Esophagus squamous epithelium (tissue), 5 donors: Measurements from ENCODE around the gene OLFM2. TPM values are rescaled to one million over a fixed set of nuclear protein-coding genes. Genes with fewer than 3 reads are reported as not detected.
"Not testable (repeated sequence)": the region's sequence is repeated elsewhere in the genome, so short reads cannot be mapped to it uniquely, and the experiment has no call there.

ENCODE experiments used
- DNase-seq: peaks from one replicate; lab custom pipeline; 2025; lab: John Stamatoyannopoulos, UW
- H3K27ac ChIP-seq, 4 donors: fragments of 200-600 bp; sonication (generic); one replicate each; pipeline ENCODE4 v1.5.1; 2016 to 2019; ENCODE audit warnings: mild to moderate bottlenecking in 1 of 4
- H3K27me3 ChIP-seq, 4 donors: fragments of 200-600 bp; sonication (generic); 1 replicate in 3 of 4; 2 replicates in 1 of 4; pipeline versions ENCODE4 v1.5.1 to v1.6.0; 2017 to 2021; ENCODE audit warnings: antibody characterized with exemption in 1 of 4
- H3K36me3 ChIP-seq, 3 donors: fragments of 200-600 bp; sonication (generic); one replicate each; pipeline ENCODE4 v1.5.1; 2016 to 2019
- H3K4me1 ChIP-seq, 3 donors: fragments of 200-600 bp; sonication (generic); one replicate each; pipeline ENCODE4 v1.5.1; 2017 to 2019
- H3K4me3 ChIP-seq, 4 donors: fragments of 200-600 bp; sonication (generic); 1 replicate in 3 of 4; 2 replicates in 1 of 4; pipeline ENCODE4 v1.5.1; 2016 to 2019; ENCODE audit warnings: mild to moderate bottlenecking in 2 of 4, moderate library complexity in 1 of 4
- H3K9me3 ChIP-seq, 3 donors: fragments of 200-600 bp; sonication (generic); one replicate each; pipeline ENCODE4 v1.5.1; 2016 to 2019
- POLR2A ChIP-seq, 4 donors: fragments of 450-650 bp; IDR thresholded peaks; one replicate each; pipeline ENCODE4 v1.6.1; 2017; ENCODE audit warnings: antibody characterized with exemption in 4 of 4, mild to moderate bottlenecking in 4 of 4, moderate library complexity in 3 of 4
- WGBS, 2 donors: methylation state at CpG; one replicate each; pipeline ENCODE4 v1.1.5; 2018; 5-methylcytosine and 5-hydroxymethylcytosine counted together
- intact Hi-C: fragments of 100-400 bp; cut with DNase I; formaldehyde crosslinking; loops from one replicate; pipeline ENCODE4 v1.15.0; 2022
- total RNA-seq, 4 donors: library from RNA; depleted of rRNA; stranded (reverse); fragments of >200 nt; gene quantifications; one replicate each; pipeline ENCODE4 v1.1.0, GENCODE V29; 2016
- TF ChIP-seq, protein P1 (sequence below), 6 experiments: fragments of 450-650 bp in 4 of 6; fragments of 200-600 bp in 2 of 6; sonication (generic) in 2 of 6; IDR thresholded peaks; one replicate each; pipeline ENCODE4 v1.5.1; 2016 to 2019; ENCODE audit warnings: antibody characterized with exemption in 6 of 6, mild to moderate bottlenecking in 4 of 6, moderate library complexity in 4 of 6
- donor health status: DM: yes; HTN: yes; CAD: no.

The OLFM2 gene
- total RNA-seq, 4 donors from 2014 or later, result 8.6 to 14.6 (median 9.8) TPM

DNA sequence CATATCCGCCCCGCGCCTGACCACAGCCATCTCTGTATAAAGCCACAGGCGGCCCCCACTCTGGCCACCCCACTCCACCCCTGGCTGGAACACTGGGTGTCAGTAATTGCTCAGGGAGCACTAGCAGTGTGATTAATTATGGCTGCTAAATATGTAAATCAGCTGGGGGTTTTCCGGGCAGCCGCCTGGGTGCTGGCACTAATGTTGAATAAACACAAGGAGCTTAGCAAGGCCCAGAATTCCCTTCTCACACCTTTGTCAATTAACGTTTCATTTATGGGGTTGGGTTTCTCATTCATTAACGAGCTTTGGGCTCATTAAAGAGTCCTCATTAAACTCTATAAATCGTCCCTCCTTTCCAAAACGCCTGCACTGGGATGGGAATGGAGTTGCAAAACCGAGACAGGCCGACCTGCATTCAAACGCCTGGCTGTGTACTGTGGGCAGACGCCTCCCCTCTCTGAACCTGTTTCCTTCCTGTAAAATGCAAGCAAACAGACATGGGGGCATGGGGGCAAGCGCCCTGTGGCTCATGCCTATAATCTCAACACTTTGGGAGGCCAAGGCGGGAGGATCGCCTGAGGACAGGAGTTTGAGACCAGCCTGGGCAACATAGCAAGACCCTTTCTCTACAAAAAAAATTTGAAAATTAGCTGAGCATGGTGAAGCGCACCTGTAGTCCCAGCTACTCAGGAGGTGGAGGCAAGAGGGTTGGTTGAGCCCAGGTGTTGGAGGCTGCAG lies 17.7 kb upstream of the OLFM2 start:
- H3K9me3 ChIP-seq, result no peaks in the 10 kb centered on the region
- no peak overlapping the region for H3K27ac ChIP-seq
- DNase-seq, result no peak
- no peaks in the 10 kb centered on the region for H3K27me3 ChIP-seq
- no peak overlapping the region for H3K4me3 ChIP-seq
- TF ChIP-seq, protein P1, sequence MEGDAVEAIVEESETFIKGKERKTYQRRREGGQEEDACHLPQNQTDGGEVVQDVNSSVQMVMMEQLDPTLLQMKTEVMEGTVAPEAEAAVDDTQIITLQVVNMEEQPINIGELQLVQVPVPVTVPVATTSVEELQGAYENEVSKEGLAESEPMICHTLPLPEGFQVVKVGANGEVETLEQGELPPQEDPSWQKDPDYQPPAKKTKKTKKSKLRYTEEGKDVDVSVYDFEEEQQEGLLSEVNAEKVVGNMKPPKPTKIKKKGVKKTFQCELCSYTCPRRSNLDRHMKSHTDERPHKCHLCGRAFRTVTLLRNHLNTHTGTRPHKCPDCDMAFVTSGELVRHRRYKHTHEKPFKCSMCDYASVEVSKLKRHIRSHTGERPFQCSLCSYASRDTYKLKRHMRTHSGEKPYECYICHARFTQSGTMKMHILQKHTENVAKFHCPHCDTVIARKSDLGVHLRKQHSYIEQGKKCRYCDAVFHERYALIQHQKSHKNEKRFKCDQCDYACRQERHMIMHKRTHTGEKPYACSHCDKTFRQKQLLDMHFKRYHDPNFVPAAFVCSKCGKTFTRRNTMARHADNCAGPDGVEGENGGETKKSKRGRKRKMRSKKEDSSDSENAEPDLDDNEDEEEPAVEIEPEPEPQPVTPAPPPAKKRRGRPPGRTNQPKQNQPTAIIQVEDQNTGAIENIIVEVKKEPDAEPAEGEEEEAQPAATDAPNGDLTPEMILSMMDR (IDR thresholded peaks at IDR 0.05), result no peak
- TF ChIP-seq POLR2A (IDR thresholded peaks at IDR 0.05), result no peak
- H3K36me3 ChIP-seq, result no peaks in the 10 kb centered on the region
- 53 to 54% methylated on average over 15 of the region's 18 CpGs for WGBS, 2 donors
- no peaks in the 10 kb centered on the region for H3K4me1 ChIP-seq
- intact Hi-C loops, result no loop called here

DNA sequence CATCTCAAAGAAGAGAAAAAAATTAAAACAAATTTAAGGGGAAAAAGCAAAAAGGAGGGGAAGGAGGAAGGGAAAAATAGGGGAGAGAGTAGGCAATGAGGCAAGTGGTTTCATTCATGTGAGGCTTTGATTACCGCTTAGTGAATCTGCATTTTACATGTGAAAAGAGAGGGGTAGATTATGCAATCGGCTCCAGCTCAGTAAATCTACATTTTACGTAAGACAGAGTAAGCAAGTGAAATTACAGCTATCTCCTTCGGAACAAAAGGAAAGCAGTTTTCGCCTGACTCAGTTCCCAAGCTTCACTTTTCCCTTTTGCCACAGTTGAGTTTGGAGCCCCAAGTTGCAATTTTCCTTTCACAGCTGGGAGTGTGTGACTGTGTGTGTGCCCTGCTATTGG lies 16.0 kb upstream of the OLFM2 start:
- Histone ChIP-seq H3K27me3 (no peaks in the 10 kb centered on the region), H3K36me3 (no peaks in the 10 kb centered on the region), H3K4me1 (no peaks in the 10 kb centered on the region), H3K9me3 (no peaks in the 10 kb centered on the region), H3K27ac (no peak overlapping the region), H3K4me3 (no peak overlapping the region)
- no peak for DNase-seq
- TF ChIP-seq, protein P1 (IDR thresholded peaks at IDR 0.05), result no peak
- no peak for TF ChIP-seq POLR2A (IDR thresholded peaks at IDR 0.05)
- intact Hi-C loops, result no loop called here
- WGBS, 2 donors, result 53 to 69% methylated on average over 5 of the region's 5 CpGs

DNA sequence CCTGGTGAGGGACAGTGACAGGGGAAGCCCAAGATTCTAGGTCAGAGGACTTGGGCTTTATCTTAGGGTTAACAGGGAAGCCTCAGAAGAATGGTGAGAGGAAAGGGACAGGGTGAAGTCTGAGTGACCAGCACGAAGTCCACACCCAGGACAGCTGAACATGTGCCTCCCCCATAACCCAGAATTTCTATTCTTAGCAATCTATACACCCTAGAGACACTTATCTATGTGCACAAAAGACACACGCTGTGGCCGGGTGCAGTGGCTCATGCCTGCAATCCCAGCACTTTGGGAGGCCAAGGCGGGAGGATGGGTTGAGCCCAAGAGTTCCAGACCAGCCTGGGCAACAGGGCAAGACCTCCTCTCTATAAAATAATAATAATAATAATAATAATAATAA lies 11.1 kb upstream of the OLFM2 start:
- H3K4me1 ChIP-seq, result peaks cover 0 to 25% (median 8%) of the 10 kb centered on the region in 3 donors
- H3K9me3 ChIP-seq, result peaks cover 0 to 3% (median 0%) of the 10 kb centered on the region in 3 donors
- no peak overlapping the region for H3K27ac ChIP-seq
- 50 to 51% methylated on average over 1 to 4 of the region's 4 CpGs for WGBS, 2 donors
- TF ChIP-seq, protein P1 (IDR thresholded peaks at IDR 0.05), result no peak
- no peak for TF ChIP-seq POLR2A (IDR thresholded peaks at IDR 0.05)
- no peaks in the 10 kb centered on the region for H3K36me3 ChIP-seq
- H3K27me3 ChIP-seq, result no peaks in the 10 kb centered on the region
- no peak for DNase-seq
- no peak overlapping the region for H3K4me3 ChIP-seq
- intact Hi-C loops, result no loop called here

DNA sequence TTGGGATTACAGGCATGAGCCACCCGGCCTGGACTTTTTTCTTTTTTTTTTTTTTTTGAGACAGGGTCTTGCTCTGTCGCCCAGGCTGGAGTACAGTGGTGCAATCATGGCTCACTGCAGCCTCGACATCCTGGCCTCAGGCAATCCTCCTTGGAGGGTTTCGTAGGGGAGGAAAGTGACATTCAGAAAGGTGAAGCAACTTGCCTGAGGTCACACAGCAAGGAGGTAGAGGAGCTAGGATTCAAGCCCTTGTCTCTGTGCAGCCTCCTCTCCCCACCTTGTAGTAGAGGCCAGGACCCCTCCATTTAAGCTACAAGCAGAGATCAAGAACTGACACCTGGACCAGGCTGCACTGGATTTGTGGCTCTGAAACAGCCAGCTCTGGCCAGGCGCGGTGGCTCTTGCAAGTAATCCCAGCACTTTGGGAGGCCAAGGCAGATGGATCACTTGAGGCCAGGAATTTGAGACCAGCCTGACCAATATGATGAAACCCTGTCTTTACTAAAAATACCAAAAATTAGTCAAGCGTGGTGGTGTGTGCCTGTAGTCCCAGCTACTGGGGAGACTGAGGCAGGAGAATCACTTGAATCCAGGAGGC lies 10.3 kb upstream of the OLFM2 start:
- H3K27me3 ChIP-seq, H3K27ac ChIP-seq, intact Hi-C loops, H3K4me3 ChIP-seq, DNase-seq, H3K36me3 ChIP-seq: not testable (repeated sequence)
- Histone ChIP-seq H3K9me3 (peaks cover 0 to 11% (median 8%) of the 10 kb centered on the region in 3 donors), H3K4me1 (peaks cover 0 to 25% (median 8%) of the 10 kb centered on the region in 3 donors)
- WGBS, 2 donors, result 42 to 88% methylated on average over 4 to 5 of the region's 7 CpGs

DNA sequence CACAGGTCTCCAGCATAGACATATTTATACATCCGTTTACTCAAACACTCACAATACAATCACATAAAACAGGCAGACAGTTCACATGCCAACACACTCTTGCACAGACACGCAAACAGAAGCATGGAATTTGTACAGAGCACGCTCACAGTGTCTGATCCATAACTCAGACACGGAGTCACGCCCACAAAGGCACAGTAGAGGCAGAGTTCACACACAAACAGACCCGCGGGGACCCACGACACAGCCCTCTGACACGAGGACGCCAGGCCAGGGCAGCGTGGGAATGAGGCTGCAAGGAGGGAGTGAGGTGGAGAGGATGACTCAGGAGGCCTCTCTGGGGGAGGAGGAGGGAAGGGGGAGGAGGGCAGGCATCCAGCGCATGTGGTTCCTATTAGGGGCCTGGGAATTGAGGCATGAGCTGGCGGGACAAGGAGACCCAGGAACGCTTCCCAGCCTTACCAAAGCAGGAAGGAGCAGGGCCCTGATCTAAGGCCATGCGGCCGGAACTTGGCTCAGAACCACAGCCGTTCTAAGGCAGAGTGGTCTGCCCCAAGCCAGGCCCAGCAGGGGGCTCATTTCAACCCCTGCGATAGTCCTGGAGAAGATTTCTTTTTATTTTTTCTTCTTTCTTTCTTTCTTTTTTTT lies 9.1 kb upstream of the OLFM2 start:
- no peak for DNase-seq
- peak overlapping the region; percentile 65 to 78 (median 72) for H3K27ac ChIP-seq
- intact Hi-C loops, result no loop called here
- no peaks in the 10 kb centered on the region for H3K36me3 ChIP-seq
- H3K27me3 ChIP-seq, result no peaks in the 10 kb centered on the region
- 11 to 16% methylated on average over 18 of the region's 18 CpGs for WGBS, 2 donors
- peak overlapping the region in 1 of 4 donors; percentile 39 for H3K4me3 ChIP-seq
- peaks cover 0 to 25% (median 8%) of the 10 kb centered on the region in 3 donors for H3K4me1 ChIP-seq
- peaks cover 0 to 11% (median 8%) of the 10 kb centered on the region in 3 donors for H3K9me3 ChIP-seq
- TF ChIP-seq POLR2A (IDR thresholded peaks at IDR 0.05), result no peak
- TF ChIP-seq, protein P1 (IDR thresholded peaks at IDR 0.05), result no peak
